Loucy (cell line): ENCODE data around the gene FOXC1.

ENCODE experiments used
- H2AFZ ChIP-seq: fragments of 200-600 bp; sonication (generic); 2 replicates; pipeline ENCODE4 v1.6.0; 2016; ENCODE audit warnings: antibody characterized with exemption, mild to moderate bottlenecking, low read length, moderate library complexity
- H3F3A ChIP-seq: fragments of 200-600 bp; 2 replicates; pipeline ENCODE4 v1.6.0; 2016; ENCODE audit warnings: antibody characterized with exemption, low read depth, mild to moderate bottlenecking
- H3K27me3 ChIP-seq: fragments of 200-600 bp; sonication (generic); 2 replicates; pipeline ENCODE4 v1.6.1; 2014; ENCODE audit warnings: low read length, mild to moderate bottlenecking; ENCODE audit not compliant: insufficient read depth, poor library complexity, severe bottlenecking
- H3K36me3 ChIP-seq: fragments of 200-600 bp; sonication (generic); 2 replicates; pipeline ENCODE4 v1.6.1; 2016; ENCODE audit warnings: low read length; ENCODE audit not compliant: insufficient read depth
- H3K4me1 ChIP-seq: fragments of 200-600 bp; sonication (generic); 2 replicates; pipeline ENCODE4 v1.5.1; 2014; ENCODE audit warnings: low read length, mild to moderate bottlenecking; ENCODE audit not compliant: insufficient read depth, poor library complexity, severe bottlenecking
- H3K4me2 ChIP-seq: fragments of 200-600 bp; sonication (generic); 2 replicates; pipeline ENCODE4 v1.6.0; 2014; ENCODE audit warnings: antibody characterized with exemption, low read length, low read depth, mild to moderate bottlenecking; ENCODE audit not compliant: poor library complexity, severe bottlenecking
- H3K4me3 ChIP-seq: fragments of 200-600 bp; sonication (generic); 2 replicates; pipeline ENCODE4 v1.5.1; 2014; ENCODE audit warnings: low read length, mild to moderate bottlenecking, mixed read lengths; ENCODE audit not compliant: poor library complexity, severe bottlenecking
- H3K79me2 ChIP-seq: fragments of 200-600 bp; sonication (generic); 2 replicates; pipeline ENCODE4 v1.6.1; 2014; ENCODE audit warnings: low read length; ENCODE audit not compliant: insufficient read depth
- H3K9ac ChIP-seq: fragments of 200-600 bp; sonication (generic); 2 replicates; pipeline ENCODE4 v1.6.0; 2014; ENCODE audit warnings: mild to moderate bottlenecking, low read depth, low read length, moderate library complexity; ENCODE audit not compliant: poor library complexity, severe bottlenecking
- H3K9me2 ChIP-seq: fragments of 200-600 bp; sonication (generic); replicated peaks from 2 replicates; pipeline ENCODE4 v1.6.1; 2016; ENCODE audit warnings: low read depth, low read length, mixed read lengths
- H3K9me3 ChIP-seq: fragments of 200-600 bp; sonication (generic); 2 replicates; pipeline ENCODE4 v1.6.1; 2014; ENCODE audit warnings: mild to moderate bottlenecking, antibody characterized with exemption, low read length, low read depth; ENCODE audit not compliant: insufficient read depth
- H4K20me1 ChIP-seq: fragments of 200-600 bp; sonication (generic); 2 replicates; pipeline ENCODE4 v1.6.0; 2014; ENCODE audit warnings: antibody characterized with exemption, low read length, mild to moderate bottlenecking; ENCODE audit not compliant: insufficient read depth, poor library complexity, severe bottlenecking
- CTCF ChIP-seq: fragments of 200-600 bp; sonication (generic); conservative IDR thresholded peaks from 2 replicates; pipeline ENCODE4 v1.5.1; 2014; ENCODE audit warnings: mild to moderate bottlenecking, antibody characterized with exemption, low read length
- EZH2phosphoT487 ChIP-seq: fragments of 200-600 bp; IDR thresholded peaks from 2 replicates; pipeline ENCODE4 v1.6.1; 2018; ENCODE audit warnings: antibody characterized with exemption, mild to moderate bottlenecking, moderate library complexity, borderline replicate concordance

The FOXC1 gene

GRCh38 chr6:1611572-1612298 lies 2.0 kb downstream of the FOXC1 start:
- no peak overlapping the region for H3K9ac ChIP-seq
- no peaks in the 10 kb centered on the region for H3F3A ChIP-seq
- no peaks in the 10 kb centered on the region for H3K36me3 ChIP-seq
- H3K9me2 ChIP-seq = no peaks in the 10 kb centered on the region
- no peaks in the 10 kb centered on the region for H3K27me3 ChIP-seq
- H4K20me1 ChIP-seq = no peaks in the 10 kb centered on the region
- no peaks in the 10 kb centered on the region for H3K4me1 ChIP-seq
- H2AFZ ChIP-seq = no peak overlapping the region
- TF ChIP-seq EZH2phosphoT487 (no peak), CTCF (no peak)
- no peak overlapping the region for H3K4me2 ChIP-seq
- no peaks in the 10 kb centered on the region for H3K79me2 ChIP-seq
- no peak overlapping the region for H3K4me3 ChIP-seq
- H3K9me3 ChIP-seq = no peaks in the 10 kb centered on the region

- H3K79me2 ChIP-seq = no peaks in the 10 kb centered on the region
- H2AFZ ChIP-seq = no peak overlapping the region
- no peaks in the 10 kb centered on the region for H3K36me3 ChIP-seq
- no peaks in the 10 kb centered on the region for H3K9me2 ChIP-seq
- H3F3A ChIP-seq = no peaks in the 10 kb centered on the region
- H4K20me1 ChIP-seq = no peaks in the 10 kb centered on the region
- no peak overlapping the region for H3K4me3 ChIP-seq
- TF ChIP-seq CTCF = no peak
- TF ChIP-seq EZH2phosphoT487 = no peak
- no peak overlapping the region for H3K9ac ChIP-seq
- no peaks in the 10 kb centered on the region for H3K4me1 ChIP-seq
- H3K27me3 ChIP-seq = no peaks in the 10 kb centered on the region
- no peak overlapping the region for H3K4me2 ChIP-seq
- H3K9me3 ChIP-seq = no peaks in the 10 kb centered on the region
Observed at GRCh38 chr6:1612299-1612973, 2.7 kb downstream of the FOXC1 start.

GRCh38 chr6:1612974-1613306 lies 3.2 kb downstream of the FOXC1 start:
- no peaks in the 10 kb centered on the region for H3K79me2 ChIP-seq
- H3F3A ChIP-seq = no peaks in the 10 kb centered on the region
- H3K9ac ChIP-seq = no peak overlapping the region
- no peaks in the 10 kb centered on the region for H3K27me3 ChIP-seq
- H3K4me3 ChIP-seq = no peak overlapping the region
- H3K9me2 ChIP-seq = no peaks in the 10 kb centered on the region
- no peaks in the 10 kb centered on the region for H3K36me3 ChIP-seq
- no peak overlapping the region for H3K4me2 ChIP-seq
- H2AFZ ChIP-seq = no peak overlapping the region
- H3K9me3 ChIP-seq = no peaks in the 10 kb centered on the region
- no peaks in the 10 kb centered on the region for H3K4me1 ChIP-seq
- H4K20me1 ChIP-seq = no peaks in the 10 kb centered on the region
- TF ChIP-seq EZH2phosphoT487 (no peak), CTCF (no peak)
